HCT116 (cell line): ENCODE results near the gene IQCN. TPM values are rescaled to one million over a fixed set of nuclear protein-coding genes. Genes with fewer than 3 reads are reported as not detected.

Experiments used
- ATAC-seq: fragments of 200-7000 bp; cut with Tn5 transposase; 2 replicates; pipeline ENCODE4 v1.9.1; 2020; ENCODE audit warnings: mild to moderate bottlenecking, moderate library complexity
- BruUV-seq: library from RNA; stranded (reverse); fragments of 400-500 nt; replicated peaks from 2 replicates; lab custom pipeline; 2021; lab: Mats Ljungman, UMichigan
- CTCF ChIA-PET: fragments of 300-600 bp; sonication (Branson Sonifier 250); formaldehyde crosslinking; loops from one replicate; lab custom pipeline; 2021; ENCODE audit warnings: antibody characterized with exemption; lab: Charles Lee
- POLR2A ChIA-PET: fragments of 300-600, 350-600 bp; sonication (Branson Sonifier 250); formaldehyde crosslinking; loops from one replicate; lab custom pipeline; 2021; ENCODE audit warnings: antibody characterized with exemption; lab: Charles Lee
- RAD21 ChIA-PET, 2 experiments: fragments of 300-600 bp; sonication (Branson Sonifier 250); formaldehyde crosslinking; loops; one replicate each; lab custom pipeline; 2023; ENCODE audit warnings: low total read pairs in 2 of 2; ENCODE audit not compliant: uncharacterized antibody in 2 of 2, unreplicated experiment in 2 of 2, low non-redundant PET in 1 of 2; lab: Charles Lee
- DNase-seq: peaks from one replicate; pipeline ENCODE4 v3.0.0-alpha.2; 2010; ENCODE audit warnings: low read depth, low spot score
- H2AFZ ChIP-seq: fragments of 200-600 bp; shearing (Covaris generic), sonication (generic); 2 replicates; pipeline ENCODE4 v1.6.1; 2017; ENCODE audit warnings: low read depth, mixed run types, mixed read lengths, antibody characterized with exemption, low read length; ENCODE audit not compliant: poor library complexity, severe bottlenecking
- H3K27ac ChIP-seq: 2 replicates; pipeline ENCODE4 v1.5.1; 2012; ENCODE audit warnings: low read depth, low read length
- H3K27me3 ChIP-seq: fragments of 200-600 bp; sonication (generic); 2 replicates; pipeline ENCODE4 v1.6.1; 2016; ENCODE audit warnings: mixed run types, low read length, mixed read lengths; ENCODE audit not compliant: insufficient read depth
- H3K36me3 ChIP-seq, 2 experiments: fragments of 200-500 bp in 1 of 2; fragments of 200-600 bp in 1 of 2; sonication (Bioruptor generic) in 1 of 2; sonication (generic) in 1 of 2; 2 replicates each; pipeline versions ENCODE4 v1.5.1 to v1.6.1; 2014 to 2016; ENCODE audit warnings: low read length in 2 of 2, inconsistent platforms in 1 of 2, mixed read lengths in 1 of 2, mixed run types in 1 of 2; ENCODE audit not compliant: insufficient read depth in 2 of 2, control insufficient read depth in 1 of 2
- H3K4me1 ChIP-seq, 2 experiments: fragments of 200-600 bp in 1 of 2; sonication (generic) in 1 of 2; 2 replicates each; pipeline versions ENCODE4 v1.5.1 to v1.6.1; 2012 to 2017; ENCODE audit warnings: low read length in 2 of 2, inconsistent platforms in 1 of 2, mild to moderate bottlenecking in 1 of 2, mixed read lengths in 1 of 2, mixed run types in 1 of 2, moderate library complexity in 1 of 2; ENCODE audit not compliant: insufficient read depth in 2 of 2, control insufficient read depth in 1 of 2
- H3K4me2 ChIP-seq: fragments of 200-600 bp; sonication (generic); 2 replicates; pipeline ENCODE4 v1.6.1; 2017; ENCODE audit warnings: mixed run types, low read length, mixed read lengths
- H3K4me3 ChIP-seq, 2 experiments: fragments of 200-600 bp in 1 of 2; sonication (generic) in 1 of 2; replicated peaks in 1 of 2; 2 replicates each; pipeline ENCODE4 v1.5.1; 2011 to 2016; ENCODE audit warnings: low read length in 2 of 2, control low read depth in 1 of 2, low read depth in 1 of 2, mild to moderate bottlenecking in 1 of 2, mixed read lengths in 1 of 2, mixed run types in 1 of 2
- H3K79me2 ChIP-seq: fragments of 200-600 bp; sonication (generic); 2 replicates; pipeline ENCODE4 v1.6.1; 2017; ENCODE audit warnings: mild to moderate bottlenecking, mixed run types, low read length, moderate library complexity, mixed read lengths; ENCODE audit not compliant: insufficient read depth
- H3K9ac ChIP-seq: fragments of 200-600 bp; sonication (generic); 2 replicates; pipeline ENCODE4 v1.6.1; 2016; ENCODE audit warnings: low read length, mixed read lengths
- H3K9me2 ChIP-seq: fragments of 200-600 bp; sonication (generic), shearing (Covaris generic); 2 replicates; pipeline ENCODE4 v1.6.1; 2017; ENCODE audit warnings: mixed run types, mild to moderate bottlenecking, moderate library complexity; ENCODE audit not compliant: insufficient read depth
- H3K9me3 ChIP-seq, 2 experiments: fragments of 200-500 bp in 1 of 2; fragments of 200-600 bp in 1 of 2; sonication (Bioruptor generic) in 1 of 2; sonication (generic) in 1 of 2; 2 replicates each; pipeline ENCODE4 v1.6.1; 2014 to 2017; ENCODE audit warnings: low read length in 2 of 2, mixed read lengths in 2 of 2, inconsistent platforms in 1 of 2, low read depth in 1 of 2, mild to moderate bottlenecking in 1 of 2, mixed run types in 1 of 2, moderate library complexity in 1 of 2; ENCODE audit not compliant: control insufficient read depth in 1 of 2, insufficient read depth in 1 of 2
- H4K20me1 ChIP-seq: fragments of 200-600 bp; sonication (generic), shearing (Covaris generic); 2 replicates; pipeline ENCODE4 v1.6.1; 2017; ENCODE audit warnings: mixed run types, mild to moderate bottlenecking, moderate library complexity; ENCODE audit not compliant: insufficient read depth
- ATF3 ChIP-seq: IDR thresholded peaks from 2 replicates; pipeline ENCODE4 v1.6.1; 2012
- CBX3 ChIP-seq: IDR thresholded peaks from 2 replicates; pipeline ENCODE4 v1.6.1; 2012; ENCODE audit warnings: low read depth
- EGR1 ChIP-seq: IDR thresholded peaks from 2 replicates; pipeline ENCODE4 v1.6.1; 2012; ENCODE audit warnings: low read depth
- ELF1 ChIP-seq: IDR thresholded peaks from 2 replicates; pipeline ENCODE4 v1.6.1; 2012; ENCODE audit warnings: low read depth, borderline replicate concordance
- EZH2phosphoT487 ChIP-seq: fragments of 200-600 bp; IDR thresholded peaks from 2 replicates; pipeline ENCODE4 v1.6.1; 2018; ENCODE audit warnings: antibody characterized with exemption, borderline replicate concordance
- POLR2AphosphoS5 ChIP-seq: IDR thresholded peaks from 2 replicates; pipeline ENCODE4 v1.6.1; 2011; ENCODE audit warnings: mild to moderate bottlenecking, low read depth, low read length, moderate library complexity
- YY1 ChIP-seq: IDR thresholded peaks from 2 replicates; pipeline ENCODE4 v1.6.1; 2011; ENCODE audit warnings: low read length, low read depth, moderate library complexity, mild to moderate bottlenecking; ENCODE audit not compliant: insufficient replicate concordance; ENCODE audit errors: extremely low read depth
- ZFX ChIP-seq: fragments of 450-650 bp; IDR thresholded peaks from 2 replicates; pipeline ENCODE4 v1.6.1; 2017
- intact Hi-C: fragments of 100-400 bp; cut with micrococcal nuclease; formaldehyde crosslinking; loops from 2 replicates; pipeline ENCODE4 v1.10.0; 2022
- total RNA-seq: library from RNA; stranded (reverse); gene quantifications from one replicate; pipeline ENCODE4 v1.2.1, GENCODE V29; 2021; ENCODE audit not compliant: unreplicated experiment
- TF ChIP-seq, protein P1 (sequence below): IDR thresholded peaks from 2 replicates; pipeline ENCODE4 v1.6.1; 2012

IQCN gene
- total RNA-seq, 1 experiment from 2014 or later = 4.8 TPM

- peaks cover 5% of the 10 kb centered on the region; the same call in 1 of the 2 replicates for H3K27me3 ChIP-seq
- ATAC-seq = no peak
- H3K4me3 ChIP-seq = no peak overlapping the region
- POLR2A ChIA-PET = interaction anchor here (0.6 to 0.9 kb wide), 2 partner anchors 10 to 20 kb away, joined by 4 to 5 read pairs; no protein-coding TSS in a partner anchor
- H3K9me3 ChIP-seq = no peaks in the 10 kb centered on the region
- H3K9ac ChIP-seq = no peak overlapping the region
- H3K27ac ChIP-seq = no peak overlapping the region
- TF ChIP-seq ELF1 = no peak
- TF ChIP-seq, protein P1, sequence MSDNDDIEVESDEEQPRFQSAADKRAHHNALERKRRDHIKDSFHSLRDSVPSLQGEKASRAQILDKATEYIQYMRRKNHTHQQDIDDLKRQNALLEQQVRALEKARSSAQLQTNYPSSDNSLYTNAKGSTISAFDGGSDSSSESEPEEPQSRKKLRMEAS = no peak
- TF ChIP-seq ZFX = no peak
- TF ChIP-seq CBX3 = no peak
- no peak for TF ChIP-seq EZH2phosphoT487
- no peak for TF ChIP-seq YY1
- no peak for TF ChIP-seq EGR1
- no peak for TF ChIP-seq POLR2AphosphoS5
- TF ChIP-seq ATF3 = no peak
- TF ChIP-seq, all 23 proteins: peak for 0
- H3K4me1 ChIP-seq = peaks cover 2 to 16% of the 10 kb centered on the region in 2 experiments; a peak in 2 of 4 replicates
- no peaks in the 10 kb centered on the region for H3K9me2 ChIP-seq
- H3K4me2 ChIP-seq = peak overlapping the region; percentile 27; the same call in 1 of the 2 replicates
- no peak overlapping the region for H2AFZ ChIP-seq
- DNase-seq = no peak
- H4K20me1 ChIP-seq = no peaks in the 10 kb centered on the region
- no peaks in the 10 kb centered on the region for H3K36me3 ChIP-seq
- ChIA-PET CTCF (interaction anchor here (1.0 to 2.0 kb wide), 2 partner anchors 21 to 22 kb away, joined by 3 to 5 read pairs; no protein-coding TSS in a partner anchor), RAD21 (no interaction called here)
- intact Hi-C loops = no loop called here
- no TSS peak for BruUV-seq
- H3K79me2 ChIP-seq = no peaks in the 10 kb centered on the region
Measured at GRCh38 chr19:18230941-18231734, 43.1 kb downstream of the IQCN start.
